Bronchial epithelial cell (primary cell): Measurements from ENCODE around the gene PPFIA3. TPM values are rescaled to one million over a fixed set of nuclear protein-coding genes. Genes with fewer than 3 reads are reported as not detected.
A peak's percentile ranks its signal among the peaks of the same experiment; 100 is the strongest.

Experiments
- DNase-seq: peaks from one replicate; pipeline ENCODE4 v3.0.0-alpha.2; 2010; ENCODE audit warnings: low read depth
- FAIRE-seq: peaks from 2 replicates; lab custom pipeline; 2011; peaks lifted over from hg19 to GRCh38; lab: Jason Lieb, UNC
- H3K27me3 ChIP-seq: 2 replicates; pipeline ENCODE4 v1.5.1; 2011; ENCODE audit warnings: low read length; ENCODE audit not compliant: control insufficient read depth, insufficient read depth
- H3K36me3 ChIP-seq: 2 replicates; pipeline ENCODE4 v1.5.1; 2011; ENCODE audit warnings: low read length; ENCODE audit not compliant: control insufficient read depth, insufficient read depth
- H3K4me3 ChIP-seq: 2 replicates; pipeline ENCODE4 v1.5.1; 2011; ENCODE audit warnings: mild to moderate bottlenecking, low read depth, low read length, control low read depth
- CTCF ChIP-seq: IDR thresholded peaks from 2 replicates; pipeline ENCODE4 v1.5.1; 2011; ENCODE audit warnings: mild to moderate bottlenecking, moderate library complexity, low read length, control low read depth, inconsistent platforms; ENCODE audit not compliant: insufficient read depth, severe bottlenecking
- total RNA-seq: library from RNA; depleted of rRNA; stranded (reverse); fragments of >200 nt; gene quantifications from 2 replicates; pipeline ENCODE4 v1.2.1, GENCODE V29; 2014

The PPFIA3 gene
- total RNA-seq, 1 donor from 2014 or later = 1.3 TPM

DNA sequence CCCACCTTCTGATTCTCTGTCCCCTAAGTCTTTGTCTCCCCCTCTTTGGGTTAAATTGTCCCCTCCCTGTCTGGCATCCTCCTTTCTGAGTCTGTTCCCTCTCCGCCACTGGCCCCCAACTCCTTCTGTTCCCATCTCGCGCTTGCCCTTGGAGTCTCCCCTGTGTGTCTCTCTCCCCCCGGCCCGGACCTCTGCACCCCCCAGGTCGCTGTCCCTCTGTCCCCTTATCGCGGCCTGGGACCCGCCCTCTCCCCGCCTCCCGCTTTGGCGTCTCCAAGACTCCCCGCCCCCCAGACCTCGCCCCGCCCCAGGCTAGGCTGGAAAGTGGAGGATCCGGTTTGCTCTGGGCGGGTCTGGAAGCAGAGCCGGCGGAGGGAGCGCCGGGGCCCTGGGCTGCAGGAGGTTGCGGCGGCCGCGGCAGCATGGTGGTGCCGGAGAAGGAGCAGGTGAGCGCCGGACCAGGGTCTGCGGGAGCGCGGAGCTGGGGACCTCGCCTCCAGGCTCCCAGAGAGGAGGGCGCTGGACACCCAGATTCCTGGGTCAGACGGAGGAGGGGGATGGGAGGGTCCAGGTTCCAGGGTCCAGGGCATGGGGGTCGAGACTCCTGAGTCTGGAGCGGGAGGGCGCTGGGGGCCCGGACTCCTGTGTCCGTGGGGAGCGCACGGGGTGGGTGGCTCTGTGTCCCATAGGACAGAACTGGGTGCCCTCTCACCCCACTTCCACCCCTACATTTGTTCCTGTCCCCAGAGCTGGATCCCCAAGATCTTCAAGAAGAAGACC, 38.3 kb downstream of the PPFIA3 start, which contains the start of gene TRPM4:
TSS of gene TRPM4 (plus strand) at position 348 of the 780 bp plus-strand sequence. CDS start at position 423, 75 bp downstream.
- FAIRE-seq = no peak
- no peaks in the 10 kb centered on the region for H3K27me3 ChIP-seq

DNA sequence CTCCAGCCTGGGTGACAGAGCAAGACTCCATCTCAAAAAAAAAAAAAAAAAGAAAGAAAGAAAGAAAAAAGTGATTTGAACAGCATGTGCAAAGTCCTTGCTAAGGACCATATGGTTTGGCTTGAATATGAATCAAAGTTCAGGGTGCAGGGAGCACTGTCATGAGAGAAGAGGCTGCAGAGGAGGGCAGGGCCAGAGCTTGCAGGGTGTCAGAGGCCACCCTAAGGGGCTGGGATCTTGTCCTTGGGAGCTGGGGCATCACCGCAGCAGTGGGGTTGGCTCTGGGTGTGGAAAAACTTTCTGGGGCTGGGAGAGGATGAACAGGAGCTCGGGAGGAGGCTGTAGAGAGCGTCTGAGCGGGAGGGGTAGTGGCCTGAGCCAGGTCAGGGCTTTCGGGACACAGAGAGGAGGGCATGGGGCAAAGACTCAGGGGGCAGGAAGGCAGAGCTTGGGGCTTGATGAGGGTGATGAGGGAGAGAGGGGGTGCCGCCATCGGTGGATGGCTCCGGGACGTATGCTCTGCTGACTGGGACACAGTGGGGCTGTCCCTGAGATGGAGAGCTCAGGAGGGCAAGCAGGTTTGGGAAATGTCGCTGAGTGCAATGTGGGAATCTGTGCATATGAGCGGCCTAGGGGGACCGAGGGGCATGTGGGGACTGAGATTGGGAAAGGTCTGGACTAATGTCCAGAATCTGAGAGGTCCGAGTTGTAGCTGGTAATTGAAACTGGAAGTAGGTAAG, 41.3 kb downstream of the PPFIA3 start:
- no peak for TF ChIP-seq CTCF
- Histone ChIP-seq H3K4me3 (no peak overlapping the region), H3K36me3 (peaks cover 4% of the 10 kb centered on the region), H3K27me3 (no peaks in the 10 kb centered on the region)
- no peak for FAIRE-seq
- no peak for DNase-seq

More for the DNA sequence above, 38.3 kb downstream of the PPFIA3 start, which contains the start of gene TRPM4:
- Histone ChIP-seq H3K4me3 (peak within 1 kb of the TSS; percentile 69), H3K36me3 (peaks cover 4% of the 10 kb centered on the region)
- TF ChIP-seq CTCF = no peak
- DNase-seq = peak; percentile 72

GRCh38 chr19:49161987-49162386, 42.6 kb downstream of the PPFIA3 start:
- Histone ChIP-seq H3K27me3 (no peaks in the 10 kb centered on the region), H3K4me3 (no peak overlapping the region), H3K36me3 (peaks cover 11% of the 10 kb centered on the region)
- no peak for FAIRE-seq
- no peak for DNase-seq
- TF ChIP-seq CTCF = no peak

- no peak overlapping the region for H3K4me3 ChIP-seq
- FAIRE-seq (peak; percentile 83), DNase-seq (peak; percentile 18)
- no peak for TF ChIP-seq CTCF
- H3K27me3 ChIP-seq = no peaks in the 10 kb centered on the region
- peaks cover 13% of the 10 kb centered on the region for H3K36me3 ChIP-seq
Observed at GRCh38 chr19:49165111-49165750, 45.9 kb downstream of the PPFIA3 start.

GRCh38 chr19:49165865-49166301, 46.5 kb downstream of the PPFIA3 start:
- Histone ChIP-seq H3K36me3 (peaks cover 15% of the 10 kb centered on the region), H3K27me3 (no peaks in the 10 kb centered on the region), H3K4me3 (no peak overlapping the region)
- FAIRE-seq (no peak), DNase-seq (no peak)
- TF ChIP-seq CTCF = no peak
